SW 1271 (cell line): ENCODE measurements around the gene MYO1D.
"Not testable (repeated sequence)": the region's sequence is repeated elsewhere in the genome, so short reads cannot be mapped to it uniquely, and the experiment has no call there.

Source experiments
- DNase-seq, 2 experiments: peaks; one replicate each; lab custom pipeline; 2025; lab: John Stamatoyannopoulos, UW

MYO1D gene

GRCh38 chr17:32876417-32877163 is at the start of gene MYO1D:
Gene MYO1D, minus strand, starts transcription at chr17:32877124. Its CDS starts 252 bp downstream, at chr17:32876872.
- peak in 1 of 2 experiments; percentile 31 for DNase-seq

GRCh38 chr17:32926183-32926582 is 49.3 kb upstream of the MYO1D start:
- DNase-seq = no peak

- DNase-seq = not testable (repeated sequence)
These were observed 47.0 kb upstream of the MYO1D start for GRCh38 chr17:32923905-32924304.

DNA sequence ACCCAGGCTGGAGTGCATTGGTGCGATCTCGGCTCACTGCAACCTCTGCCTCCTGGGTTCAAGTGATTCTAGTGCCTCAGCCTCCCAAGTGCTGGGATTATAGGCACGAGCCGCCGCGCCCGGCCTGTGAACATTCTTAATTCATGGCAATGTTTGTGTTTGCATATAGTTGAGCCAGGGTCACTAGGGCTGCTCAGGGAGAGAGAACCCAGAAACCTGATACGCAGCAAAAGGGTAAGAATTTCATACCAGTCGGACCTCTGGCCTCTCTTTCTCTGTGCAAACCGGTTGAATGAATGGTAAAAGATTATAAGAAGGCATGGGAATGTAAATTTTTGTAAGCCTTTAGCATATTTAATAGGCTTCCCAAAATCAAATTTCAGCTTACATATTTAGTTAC is 44.1 kb upstream of the MYO1D start:
- DNase-seq = no peak

DNA sequence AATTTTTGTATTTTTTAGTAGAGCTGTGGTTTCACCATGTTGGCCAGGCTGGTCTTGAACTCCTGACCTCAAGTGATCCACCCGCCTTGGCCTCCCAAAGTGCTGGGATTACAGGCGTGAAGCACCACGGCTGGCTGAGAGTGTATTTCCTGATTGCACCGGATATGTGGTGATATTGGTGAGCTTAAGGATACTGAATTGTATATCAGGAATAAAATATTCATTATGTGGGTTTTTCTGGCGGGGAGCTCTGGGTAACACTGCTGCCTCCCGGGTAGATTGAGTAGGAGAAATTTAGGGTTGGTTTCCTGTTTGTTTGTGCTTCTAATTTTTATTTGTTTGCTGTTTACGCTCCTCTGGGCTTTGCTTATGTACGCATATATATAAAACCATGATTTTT is 43.4 kb upstream of the MYO1D start:
- DNase-seq = no peak

DNA sequence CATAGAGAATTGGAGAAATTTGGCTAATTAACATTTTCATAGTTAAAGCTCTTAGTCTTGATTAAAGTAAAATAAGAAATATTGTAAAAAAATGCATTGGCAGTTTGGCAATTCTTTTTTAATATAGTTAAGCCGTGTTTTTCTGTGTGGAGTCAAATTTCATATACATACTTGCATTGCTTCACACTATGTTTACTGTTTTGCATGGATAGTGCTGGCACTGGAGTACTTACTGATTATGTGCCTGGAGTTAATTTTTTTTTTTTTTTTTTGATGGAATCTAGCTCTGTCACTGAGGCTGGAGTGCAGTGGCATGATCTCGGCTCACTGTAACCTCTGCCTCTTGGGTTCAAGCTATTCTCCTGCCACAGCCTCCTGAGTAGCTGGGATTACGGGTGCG is 43.0 kb upstream of the MYO1D start:
- not testable (repeated sequence) for DNase-seq

DNA sequence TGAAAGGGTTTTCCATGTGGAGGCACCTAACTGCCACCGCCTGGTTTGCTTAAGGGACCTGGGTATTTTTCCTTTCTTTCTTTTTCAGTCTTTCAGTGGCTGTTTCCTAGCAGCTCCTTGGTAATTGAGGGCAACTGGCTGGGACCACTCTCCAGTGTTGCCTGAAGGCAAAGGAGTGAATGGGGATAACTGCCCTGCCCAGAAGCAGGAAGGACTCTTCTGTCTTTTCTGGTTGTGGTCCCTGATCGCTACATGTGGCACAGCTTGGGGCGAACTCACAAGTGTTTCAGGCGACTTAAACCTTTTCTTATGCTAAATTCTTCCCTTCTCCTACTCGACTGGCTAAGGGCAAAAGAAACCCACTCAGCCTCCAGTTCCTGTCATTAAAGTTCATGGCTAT is 40.9 kb upstream of the MYO1D start:
- DNase-seq = no peak

DNA sequence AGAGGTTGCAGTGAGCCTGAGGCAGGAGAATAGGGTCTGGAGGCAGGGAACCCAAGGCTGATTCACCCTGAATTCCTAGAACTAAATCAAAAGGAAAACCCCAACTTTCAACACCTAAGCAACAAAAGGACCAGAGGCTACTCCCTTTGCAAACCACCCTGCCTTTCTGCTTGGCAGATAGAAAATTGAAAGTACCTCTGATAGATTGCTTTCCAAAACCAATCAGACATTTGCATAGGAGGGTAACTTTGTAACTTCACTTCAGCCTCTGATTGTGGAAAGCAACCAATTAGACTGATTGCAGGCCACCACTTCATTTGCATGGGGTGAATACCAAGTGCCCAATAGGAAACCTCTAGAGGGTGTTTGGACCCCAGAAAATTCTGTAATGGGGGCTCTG is 40.2 kb upstream of the MYO1D start:
- no peak for DNase-seq

GRCh38 chr17:32916134-32916533 is 39.2 kb upstream of the MYO1D start:
- no peak for DNase-seq

- DNase-seq = no peak
These were observed 38.3 kb upstream of the MYO1D start for GRCh38 chr17:32915245-32915644.

DNA sequence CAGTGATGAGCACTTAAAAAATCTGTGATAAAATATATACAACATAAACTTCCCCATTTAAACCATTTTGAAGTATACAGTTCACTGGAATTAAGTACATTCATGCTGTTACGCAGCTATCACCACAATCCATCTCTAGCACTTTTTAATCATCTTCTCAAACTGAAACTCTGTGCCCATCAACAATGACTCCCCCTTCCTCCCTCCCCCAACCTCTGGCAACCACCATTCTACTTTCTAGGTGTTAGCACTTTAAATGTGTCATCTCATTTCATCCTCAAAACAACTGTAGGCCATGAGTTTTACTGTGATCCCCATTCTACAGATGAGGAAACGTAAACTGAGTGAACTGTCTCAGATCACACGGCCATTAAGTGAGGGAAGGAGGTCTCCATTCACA is 37.3 kb upstream of the MYO1D start:
- no peak for DNase-seq

DNA sequence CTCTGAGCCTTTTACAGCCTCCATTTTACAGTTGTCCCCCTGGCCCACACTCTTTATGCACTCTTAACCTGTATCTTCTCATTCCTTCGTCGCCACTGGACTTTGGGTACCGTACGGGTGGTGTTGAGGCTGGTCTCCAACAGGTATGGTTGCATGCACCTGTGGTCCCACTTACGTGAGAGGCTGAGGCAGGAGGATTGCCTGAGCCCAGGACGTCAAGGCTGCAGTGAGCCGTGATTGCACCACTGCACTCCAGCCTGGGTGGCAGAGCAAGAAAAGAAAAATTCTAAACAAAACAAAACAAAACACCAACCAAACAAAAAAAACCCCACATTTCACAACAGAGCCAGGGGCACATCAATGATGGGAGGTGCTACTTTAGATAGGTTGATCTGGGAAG is 36.7 kb upstream of the MYO1D start:
- DNase-seq = no peak

DNA sequence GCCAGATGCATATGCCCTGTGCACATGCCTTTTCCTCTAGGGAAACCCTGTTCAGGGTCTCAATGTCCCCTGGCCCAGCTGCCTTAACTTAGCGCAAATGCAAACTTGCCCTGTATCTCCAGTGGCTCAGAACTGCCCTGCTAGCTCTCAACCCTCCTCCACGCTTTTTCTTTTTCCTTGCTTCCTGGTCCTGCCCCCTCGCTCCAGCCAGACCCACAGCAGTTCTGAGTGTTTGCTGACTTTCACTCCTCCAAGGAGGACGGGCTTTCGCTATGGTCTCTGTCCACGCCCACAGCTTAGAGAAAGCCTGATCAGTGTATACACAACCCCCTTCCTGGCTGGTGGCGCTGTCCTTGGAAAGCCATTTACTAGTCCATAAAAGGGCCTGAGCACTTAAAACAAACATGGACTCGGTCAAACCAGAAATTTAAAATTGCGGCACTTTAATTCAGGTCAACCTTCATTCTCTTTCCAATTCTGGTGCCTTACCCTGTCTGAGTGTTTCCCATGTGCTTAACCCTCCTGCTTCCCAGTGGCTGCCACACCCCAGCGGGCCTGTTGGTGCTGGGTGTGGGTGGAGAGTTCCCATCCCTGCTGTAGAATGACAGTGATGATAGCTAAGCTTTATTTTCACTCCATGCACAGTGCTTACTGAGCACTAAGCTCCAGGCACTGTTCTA is 35.4 kb upstream of the MYO1D start:
- DNase-seq = no peak

DNA sequence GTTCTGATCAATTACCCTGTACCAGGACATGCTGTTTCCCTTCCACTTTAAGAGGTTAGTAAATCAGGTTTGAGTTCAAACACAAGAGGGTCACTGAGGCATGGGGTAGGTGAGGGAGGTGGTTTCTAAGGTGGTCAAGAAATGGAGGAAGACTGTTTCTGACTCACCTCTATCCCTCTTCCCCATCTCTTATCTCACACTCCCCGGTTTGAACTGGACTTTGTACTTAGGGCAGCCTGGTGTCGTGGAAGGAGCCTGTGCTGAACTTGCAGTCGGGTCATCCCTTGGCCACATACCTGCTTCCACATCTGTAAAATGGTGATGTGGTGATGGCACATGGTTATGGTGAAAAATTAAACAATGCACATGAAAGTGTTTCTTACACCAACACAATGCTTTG is 33.8 kb upstream of the MYO1D start:
- no peak for DNase-seq

- DNase-seq = peak; percentile 17 to 63
These were observed 33.0 kb upstream of the MYO1D start for GRCh38 chr17:32909787-32910369.

DNA sequence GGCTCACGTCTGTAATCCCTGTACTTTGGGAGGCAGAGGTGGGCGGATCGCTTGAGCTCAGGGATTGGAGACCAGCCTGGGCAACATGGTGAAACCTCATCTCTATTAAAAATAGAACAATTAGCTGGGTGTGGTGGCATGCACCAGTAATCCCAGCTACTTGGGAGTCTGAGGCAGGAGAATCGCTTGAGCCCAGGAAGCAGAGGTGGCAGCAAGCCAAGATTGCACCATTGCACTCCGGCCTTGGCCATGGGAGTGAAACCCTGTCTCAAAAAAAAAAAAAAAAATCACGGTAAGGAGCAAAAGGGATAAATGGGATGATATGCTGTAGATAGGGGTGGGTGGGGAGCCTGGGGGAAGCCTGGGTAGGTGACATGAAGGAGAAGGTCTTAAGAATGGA is 30.7 kb upstream of the MYO1D start:
- no peak for DNase-seq

DNA sequence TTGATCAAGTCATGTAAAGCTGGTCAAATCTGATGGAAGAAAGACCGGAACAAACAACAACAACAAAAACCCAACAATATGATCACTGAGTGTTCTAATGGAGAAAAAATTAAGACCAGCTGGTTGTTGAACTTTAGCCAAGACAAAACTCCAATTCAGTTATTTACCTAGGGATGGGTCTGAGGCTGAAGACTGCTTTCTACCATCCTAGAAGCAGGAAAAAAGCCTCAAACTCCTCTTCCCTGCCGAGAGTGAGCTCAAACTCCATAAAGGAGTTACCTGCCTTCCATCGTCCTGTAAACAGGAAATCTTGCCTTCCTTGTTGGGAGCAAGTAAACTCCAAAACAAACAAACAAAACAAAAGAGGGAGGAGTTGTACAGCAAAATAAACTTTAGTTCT is 28.0 kb upstream of the MYO1D start:
- no peak for DNase-seq

DNA sequence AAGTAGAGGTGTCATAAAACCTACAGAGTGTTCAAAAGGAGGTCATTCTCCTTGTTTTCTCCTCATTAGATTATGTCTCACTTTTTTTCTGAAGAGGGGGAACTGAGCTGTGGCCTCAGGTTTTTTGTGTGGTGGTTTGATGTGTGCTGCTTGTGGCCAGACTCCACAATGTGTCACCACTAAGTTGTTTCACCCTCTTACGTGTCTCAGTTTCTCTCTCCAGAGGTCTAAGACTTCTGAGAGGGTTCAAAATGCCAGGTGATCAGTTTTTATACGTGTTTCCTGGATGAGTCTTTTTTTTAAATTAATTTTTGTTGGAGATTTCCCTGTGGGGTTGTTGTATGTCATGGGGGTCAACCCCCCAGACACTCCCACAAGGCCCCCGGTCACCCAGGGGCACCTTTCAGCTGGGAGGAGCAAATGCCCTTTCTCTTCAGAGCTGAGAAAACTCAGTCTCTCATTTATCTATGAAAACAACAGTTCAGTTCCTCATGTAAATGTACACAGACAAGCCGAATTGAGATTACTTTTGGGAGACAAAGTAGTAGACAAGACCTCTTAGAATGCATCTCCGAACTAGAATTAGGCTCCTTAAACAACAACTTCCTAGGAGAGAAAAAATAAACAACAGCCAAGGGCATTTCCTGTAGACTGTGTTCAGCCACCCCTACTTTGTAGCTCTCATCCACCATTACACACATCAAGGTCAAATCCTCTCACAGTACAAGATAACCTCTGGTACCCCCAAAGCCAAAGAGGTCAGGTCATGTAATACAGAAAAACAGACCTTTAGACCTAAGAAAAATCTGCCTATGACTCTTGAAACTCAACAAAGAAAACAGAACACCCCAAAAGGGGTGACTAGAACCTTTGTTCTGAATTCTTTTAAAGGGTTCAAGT is 27.1 kb upstream of the MYO1D start:
- no peak for DNase-seq

- DNase-seq = no peak
These were observed 24.8 kb upstream of the MYO1D start for GRCh38 chr17:32901743-32902142.

- DNase-seq = no peak
These were observed 22.5 kb upstream of the MYO1D start for GRCh38 chr17:32899236-32900013.

- DNase-seq = no peak
These were observed 19.8 kb upstream of the MYO1D start for GRCh38 chr17:32896647-32897258.
